Measurements from ENCODE around the gene COL20A1. TPM values are rescaled to one million over a fixed set of nuclear protein-coding genes. Genes with fewer than 3 reads are reported as not detected.

Gene COL20A1
- total and polyA plus RNA-seq, 4 donors: 0.06 to 0.09 TPM; not detected in 2

GRCh38 chr20:63371291-63371865, 78.4 kb downstream of the COL20A1 start:
- H3K9me3 ChIP-seq (ENCODE audit: control insufficient read depth in 4 of 4, insufficient read depth in 3 of 4, low read length in 3 of 4): peaks cover 0 to 5% (median 0%) of the 10 kb centered on the region in 4 donors
- no peak for DNase-seq
- no peak overlapping the region for H3K4me3 ChIP-seq
- no peaks in the 10 kb centered on the region for H3K36me3 ChIP-seq (ENCODE audit: control insufficient read depth in 4 of 4, insufficient read depth in 4 of 4, low read length in 4 of 4)
- peaks cover 0 to 16% (median 3%) of the 10 kb centered on the region in 5 donors for H3K4me1 ChIP-seq (ENCODE audit: control insufficient read depth in 5 of 5, insufficient read depth in 5 of 5, low read length in 5 of 5)
- WGBS, 2 donors: 71 to 78% methylated on average over 28 of the region's 28 CpGs
- peaks cover 0 to 27% (median 11%) of the 10 kb centered on the region in 3 donors for H3K27me3 ChIP-seq (ENCODE audit: control insufficient read depth in 3 of 3, insufficient read depth in 3 of 3, low read length in 2 of 3)
- no peak overlapping the region for H3K27ac ChIP-seq (ENCODE audit: low read depth in 1 of 2, low read length in 1 of 2)
- H3K9ac ChIP-seq (ENCODE audit: insufficient read depth in 1 of 2, low read length in 2 of 2): no peak overlapping the region
- no peak for ATAC-seq (ENCODE audit: insufficient read depth, low FRiP score)
- no peak for TF ChIP-seq CTCF (IDR thresholded peaks at IDR 0.05; ENCODE audit: control extremely low read depth, extremely low read depth)

- no peak overlapping the region for H3K4me3 ChIP-seq
Measured at GRCh38 chr20:63372971-63373885, 80.2 kb downstream of the COL20A1 start.

GRCh38 chr20:63373996-63374395, 81.0 kb downstream of the COL20A1 start:
- Histone ChIP-seq H3K36me3 (ENCODE audit: control insufficient read depth in 4 of 4, insufficient read depth in 4 of 4, low read length in 4 of 4) (no peaks in the 10 kb centered on the region), H3K4me1 (ENCODE audit: control insufficient read depth in 5 of 5, insufficient read depth in 5 of 5, low read length in 5 of 5) (peaks cover 0 to 34% (median 0%) of the 10 kb centered on the region in 5 donors)
- no peak for DNase-seq

More at GRCh38 chr20:63372971-63373885, 80.2 kb downstream of the COL20A1 start:
- no peaks in the 10 kb centered on the region for H3K36me3 ChIP-seq (ENCODE audit: control insufficient read depth in 4 of 4, insufficient read depth in 4 of 4, low read length in 4 of 4)
- no peak overlapping the region for H3K9ac ChIP-seq (ENCODE audit: insufficient read depth in 1 of 2, low read length in 2 of 2)
- ATAC-seq (ENCODE audit: insufficient read depth, low FRiP score) (no peak), DNase-seq (peak; percentile 72 to 86 (median 75))
- no peak overlapping the region for H3K27ac ChIP-seq (ENCODE audit: low read depth in 1 of 2, low read length in 1 of 2)
- peaks cover 0 to 30% (median 7%) of the 10 kb centered on the region in 3 donors for H3K27me3 ChIP-seq (ENCODE audit: control insufficient read depth in 3 of 3, insufficient read depth in 3 of 3, low read length in 2 of 3)
- peaks cover 0 to 8% (median 0%) of the 10 kb centered on the region in 4 donors for H3K9me3 ChIP-seq (ENCODE audit: control insufficient read depth in 4 of 4, insufficient read depth in 3 of 4, low read length in 3 of 4)
- 56 to 73% methylated on average over 34 of the region's 34 CpGs for WGBS, 2 donors
- TF ChIP-seq CTCF (IDR thresholded peaks at IDR 0.05; ENCODE audit: control extremely low read depth, extremely low read depth): no peak
- H3K4me1 ChIP-seq (ENCODE audit: control insufficient read depth in 5 of 5, insufficient read depth in 5 of 5, low read length in 5 of 5): peaks cover 0 to 31% (median 0%) of the 10 kb centered on the region in 5 donors

More at GRCh38 chr20:63373996-63374395, 81.0 kb downstream of the COL20A1 start:
- H3K27me3 ChIP-seq (ENCODE audit: control insufficient read depth in 3 of 3, insufficient read depth in 3 of 3, low read length in 2 of 3): peaks cover 3 to 27% (median 7%) of the 10 kb centered on the region in 3 donors
- H3K9ac ChIP-seq (ENCODE audit: insufficient read depth in 1 of 2, low read length in 2 of 2): no peak overlapping the region
- H3K4me3 ChIP-seq: no peak overlapping the region
- WGBS, 2 donors: 78 to 88% methylated on average over 19 of the region's 19 CpGs
- ATAC-seq (ENCODE audit: insufficient read depth, low FRiP score): no peak
- no peak overlapping the region for H3K27ac ChIP-seq (ENCODE audit: low read depth in 1 of 2, low read length in 1 of 2)
- H3K9me3 ChIP-seq (ENCODE audit: control insufficient read depth in 4 of 4, insufficient read depth in 3 of 4, low read length in 3 of 4): peaks cover 0 to 8% (median 0%) of the 10 kb centered on the region in 4 donors
- no peak for TF ChIP-seq CTCF (IDR thresholded peaks at IDR 0.05; ENCODE audit: control extremely low read depth, extremely low read depth)
